ENCODE measurements around the gene CSDE1.

DNA sequence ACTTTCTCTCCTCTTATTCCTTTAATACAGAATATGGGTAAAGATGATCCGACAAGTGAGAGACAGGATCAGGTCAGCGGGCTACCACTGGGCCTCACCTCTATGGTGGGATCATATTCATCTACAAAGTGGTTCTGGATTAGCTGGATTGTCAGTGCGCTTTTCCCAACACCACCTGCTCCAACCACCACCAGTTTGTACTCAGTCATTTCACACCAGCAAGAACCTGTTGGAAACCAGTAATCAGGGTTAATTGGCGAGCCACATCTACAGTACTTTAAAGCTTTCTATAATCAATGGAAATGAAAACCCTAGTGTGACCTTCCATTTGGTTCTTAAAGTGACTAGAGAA is 41.9 kb downstream of the CSDE1 start:
- TF ChIP-seq, protein P1, sequence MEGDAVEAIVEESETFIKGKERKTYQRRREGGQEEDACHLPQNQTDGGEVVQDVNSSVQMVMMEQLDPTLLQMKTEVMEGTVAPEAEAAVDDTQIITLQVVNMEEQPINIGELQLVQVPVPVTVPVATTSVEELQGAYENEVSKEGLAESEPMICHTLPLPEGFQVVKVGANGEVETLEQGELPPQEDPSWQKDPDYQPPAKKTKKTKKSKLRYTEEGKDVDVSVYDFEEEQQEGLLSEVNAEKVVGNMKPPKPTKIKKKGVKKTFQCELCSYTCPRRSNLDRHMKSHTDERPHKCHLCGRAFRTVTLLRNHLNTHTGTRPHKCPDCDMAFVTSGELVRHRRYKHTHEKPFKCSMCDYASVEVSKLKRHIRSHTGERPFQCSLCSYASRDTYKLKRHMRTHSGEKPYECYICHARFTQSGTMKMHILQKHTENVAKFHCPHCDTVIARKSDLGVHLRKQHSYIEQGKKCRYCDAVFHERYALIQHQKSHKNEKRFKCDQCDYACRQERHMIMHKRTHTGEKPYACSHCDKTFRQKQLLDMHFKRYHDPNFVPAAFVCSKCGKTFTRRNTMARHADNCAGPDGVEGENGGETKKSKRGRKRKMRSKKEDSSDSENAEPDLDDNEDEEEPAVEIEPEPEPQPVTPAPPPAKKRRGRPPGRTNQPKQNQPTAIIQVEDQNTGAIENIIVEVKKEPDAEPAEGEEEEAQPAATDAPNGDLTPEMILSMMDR (conservative IDR thresholded peaks at IDR 0.05; ENCODE audit: low read length) = no peak
- no peak for TF ChIP-seq EZH2phosphoT487 (IDR thresholded peaks at IDR 0.05; ENCODE audit: borderline replicate concordance)
